H9 (cell line): Measurements from ENCODE around the gene MSH3. TPM values are rescaled to one million over a fixed set of nuclear protein-coding genes. Genes with fewer than 3 reads are reported as not detected.

Experiments
- DNase-seq: peaks from one replicate; pipeline ENCODE4 v3.0.0-alpha.2; 2017
- H2AFZ ChIP-seq: one replicate; pipeline ENCODE4 v1.6.1; 2013; ENCODE audit warnings: mild to moderate bottlenecking, low read length, control low read depth, moderate library complexity
- H2AK5ac ChIP-seq: 2 replicates; pipeline ENCODE4 v1.6.1; 2013; ENCODE audit warnings: low read length, control low read depth, mixed read lengths; ENCODE audit not compliant: insufficient read length
- H2BK120ac ChIP-seq: one replicate; pipeline ENCODE4 v1.6.1; 2013; ENCODE audit warnings: low read depth, mild to moderate bottlenecking, low read length, control low read depth, inconsistent platforms; ENCODE audit not compliant: poor library complexity, severe bottlenecking
- H2BK12ac ChIP-seq: 2 replicates; pipeline ENCODE4 v1.6.1; 2013; ENCODE audit warnings: low read length, control low read depth, mixed read lengths, low read depth; ENCODE audit not compliant: insufficient read length
- H2BK15ac ChIP-seq: 2 replicates; pipeline ENCODE4 v1.6.1; 2013; ENCODE audit warnings: low read depth, low read length, control low read depth
- H2BK20ac ChIP-seq: one replicate; pipeline ENCODE4 v1.6.1; 2013; ENCODE audit warnings: low read depth, mild to moderate bottlenecking, low read length, control low read depth, inconsistent platforms; ENCODE audit not compliant: poor library complexity, severe bottlenecking
- H2BK5ac ChIP-seq: 2 replicates; pipeline ENCODE4 v1.6.1; 2013; ENCODE audit warnings: low read length, control low read depth, mixed read lengths; ENCODE audit not compliant: insufficient read length
- H3K14ac ChIP-seq: 2 replicates; pipeline ENCODE4 v1.6.1; 2013; ENCODE audit warnings: low read length, control low read depth; ENCODE audit not compliant: insufficient read depth
- H3K18ac ChIP-seq: 2 replicates; pipeline ENCODE4 v1.6.1; 2013; ENCODE audit warnings: low read depth, mild to moderate bottlenecking, mixed read lengths, low read length, control low read depth; ENCODE audit not compliant: insufficient read length
- H3K23ac ChIP-seq: 2 replicates; pipeline ENCODE4 v1.6.1; 2013; ENCODE audit warnings: low read length, control low read depth, mixed read lengths, low read depth; ENCODE audit not compliant: insufficient read length
- H3K23me2 ChIP-seq: 2 replicates; pipeline ENCODE4 v1.6.1; 2013; ENCODE audit warnings: low read depth, mild to moderate bottlenecking, mixed read lengths, low read length, control low read depth; ENCODE audit not compliant: insufficient read length, poor library complexity, severe bottlenecking
- H3K27ac ChIP-seq: 2 replicates; pipeline ENCODE4 v1.5.1; 2013; ENCODE audit warnings: low read length, control low read depth, mixed read lengths, low read depth; ENCODE audit not compliant: insufficient read length
- H3K27me3 ChIP-seq: 2 replicates; pipeline ENCODE4 v1.6.1; 2013; ENCODE audit warnings: low read length, control low read depth, inconsistent platforms; ENCODE audit not compliant: insufficient read depth
- H3K4ac ChIP-seq: 2 replicates; pipeline ENCODE4 v1.6.1; 2013; ENCODE audit warnings: low read depth, mild to moderate bottlenecking, control low read depth, inconsistent platforms, low read length, moderate library complexity
- H3K4me1 ChIP-seq: 2 replicates; pipeline ENCODE4 v1.6.1; 2013; ENCODE audit warnings: low read length, control low read depth, inconsistent platforms; ENCODE audit not compliant: insufficient read depth
- H3K4me2 ChIP-seq: 2 replicates; pipeline ENCODE4 v1.6.1; 2013; ENCODE audit warnings: low read length, control low read depth, mixed read lengths; ENCODE audit not compliant: insufficient read length, insufficient read depth
- H3K56ac ChIP-seq: 2 replicates; pipeline ENCODE4 v1.6.1; 2013; ENCODE audit warnings: low read depth, mild to moderate bottlenecking, mixed read lengths, low read length, control low read depth; ENCODE audit not compliant: insufficient read length
- H3K79me1 ChIP-seq: 2 replicates; pipeline ENCODE4 v1.6.1; 2013; ENCODE audit warnings: low read depth, mild to moderate bottlenecking, moderate library complexity, low read length, control low read depth, inconsistent platforms; ENCODE audit not compliant: insufficient read depth, poor library complexity, severe bottlenecking
- H3K79me2 ChIP-seq: 2 replicates; pipeline ENCODE4 v1.6.1; 2013; ENCODE audit warnings: low read length, control low read depth, inconsistent platforms; ENCODE audit not compliant: insufficient read depth
- H3K9ac ChIP-seq: 2 replicates; pipeline ENCODE4 v1.6.1; 2013; ENCODE audit warnings: low read length, control low read depth, mixed read lengths; ENCODE audit not compliant: insufficient read length; ENCODE audit errors: extremely low read depth
- H3K9me3 ChIP-seq: one replicate; pipeline ENCODE4 v1.6.1; 2013; ENCODE audit warnings: low read depth, low read length, inconsistent platforms; ENCODE audit not compliant: control insufficient read depth
- H3T11ph ChIP-seq: one replicate; pipeline ENCODE4 v1.6.1; 2013; ENCODE audit warnings: mild to moderate bottlenecking, low read length, control low read depth, inconsistent platforms
- H4K20me1 ChIP-seq: one replicate; pipeline ENCODE4 v1.6.1; 2013; ENCODE audit not compliant: control insufficient read depth, insufficient read length, insufficient read depth
- H4K5ac ChIP-seq: 2 replicates; pipeline ENCODE4 v1.6.1; 2013; ENCODE audit warnings: low read depth, mild to moderate bottlenecking, mixed read lengths, low read length, control low read depth; ENCODE audit not compliant: insufficient read length
- H4K8ac ChIP-seq: replicated peaks from 2 replicates; pipeline ENCODE4 v1.6.1; 2013; ENCODE audit warnings: low read length, control low read depth, mixed read lengths, low read depth; ENCODE audit not compliant: insufficient read length
- H4K91ac ChIP-seq: 2 replicates; pipeline ENCODE4 v1.6.1; 2013; ENCODE audit warnings: low read depth, mild to moderate bottlenecking, moderate library complexity, mixed read lengths, low read length, control low read depth; ENCODE audit not compliant: insufficient read length
- H3K27ac Mint-ChIP-seq, 3 experiments: 2 replicates in 2 of 3; 3 replicates in 1 of 3; pipeline ENCODE4 v1.8.0; 2020 to 2021; ENCODE audit warnings: mixed read lengths in 3 of 3, mild to moderate bottlenecking in 1 of 3, moderate library complexity in 1 of 3
- H3K27me3 Mint-ChIP-seq: 2 replicates; pipeline ENCODE4 v1.8.0; 2021; ENCODE audit warnings: low read depth, mild to moderate bottlenecking, moderate library complexity, mixed read lengths
- H3K36me3 Mint-ChIP-seq, 3 experiments: 2 replicates in 2 of 3; 3 replicates in 1 of 3; pipeline ENCODE4 v1.8.0; 2020 to 2021; ENCODE audit warnings: low read depth in 3 of 3, mixed read lengths in 3 of 3; ENCODE audit not compliant: insufficient read depth in 1 of 3
- H3K4me1 Mint-ChIP-seq, 2 experiments: 2 replicates each; pipeline ENCODE4 v1.8.0; 2020; ENCODE audit warnings: mixed read lengths in 2 of 2
- H3K4me3 Mint-ChIP-seq, 2 experiments: 2 replicates in 1 of 2; 3 replicates in 1 of 2; pipeline ENCODE4 v1.8.0; 2020 to 2021; ENCODE audit warnings: mild to moderate bottlenecking in 2 of 2, mixed read lengths in 2 of 2, moderate library complexity in 1 of 2
- H3K9me3 Mint-ChIP-seq, 2 experiments: 2 replicates in 1 of 2; 3 replicates in 1 of 2; pipeline ENCODE4 v1.8.0; 2020; ENCODE audit warnings: mild to moderate bottlenecking in 2 of 2, mixed read lengths in 2 of 2, moderate library complexity in 1 of 2
- CTCF ChIP-seq: fragments of 200-600 bp; sonication (generic); conservative IDR thresholded peaks from 3 replicates; pipeline ENCODE4 v1.8.0; 2021; ENCODE audit warnings: antibody characterized with exemption, mild to moderate bottlenecking
- WGBS: extraction: QIAGEN DNeasy Blood & Tissue Kit; methylation state at CpG from one replicate; pipeline ENCODE4 v1.1.7; 2013; ENCODE audit warnings: missing lambda C conversion rate, low lambda C conversion rate, mixed read lengths; ENCODE audit not compliant: insufficient read length; ENCODE audit errors: extremely low coverage; 5-methylcytosine and 5-hydroxymethylcytosine counted together
- total RNA-seq: library from RNA; stranded (reverse); gene quantifications from 2 replicates; pipeline ENCODE4 v1.2.1, GENCODE V29; 2021

Gene MSH3
- total RNA-seq, 1 experiment from 2014 or later = 17.3 TPM

GRCh38 chr5:80904533-80905187 is 250.2 kb downstream of the MSH3 start:
- H3K4ac ChIP-seq = no peak overlapping the region
- H4K8ac ChIP-seq = no peak overlapping the region
- no peak overlapping the region for H3K18ac ChIP-seq
- no peaks in the 10 kb centered on the region for H3K23me2 ChIP-seq
- H3K56ac ChIP-seq = no peak overlapping the region
- Mint-ChIP-seq H3K9me3 (peaks cover 14 to 20% of the 10 kb centered on the region in 2 experiments), H3K4me3 (no peak overlapping the region), H3K27me3 (no peaks in the 10 kb centered on the region), H3K4me1 (peaks cover 0 to 3% of the 10 kb centered on the region in 2 experiments; a peak in 1 of 4 replicates), H3K36me3 (peaks cover 14 to 26% (median 23%) of the 10 kb centered on the region in 3 experiments), H3K27ac (no peak overlapping the region)
- H4K91ac ChIP-seq = no peak overlapping the region
- H2AFZ ChIP-seq = no peak overlapping the region
- no peak overlapping the region for H3K23ac ChIP-seq
- H3K4me1 ChIP-seq = no peaks in the 10 kb centered on the region
- no peak overlapping the region for H4K5ac ChIP-seq
- no peak overlapping the region for H2BK5ac ChIP-seq
- no peak for TF ChIP-seq CTCF
- no peak overlapping the region for H2AK5ac ChIP-seq
- no peak overlapping the region for H2BK12ac ChIP-seq
- H3K9me3 ChIP-seq = peaks cover 7% of the 10 kb centered on the region
- H2BK20ac ChIP-seq = no peak overlapping the region
- H2BK15ac ChIP-seq = no peak overlapping the region
- H4K20me1 ChIP-seq = no peaks in the 10 kb centered on the region
- no peak for DNase-seq
- no CpG with 5 or more reads among the region's 1 CpG for WGBS
- no peak overlapping the region for H3K14ac ChIP-seq
- H3K9ac ChIP-seq = no peak overlapping the region
- H3K4me2 ChIP-seq = no peak overlapping the region
- H3K27ac ChIP-seq = no peak overlapping the region
- no peaks in the 10 kb centered on the region for H3K27me3 ChIP-seq
- no peak overlapping the region for H2BK120ac ChIP-seq
- H3K79me1 ChIP-seq = no peaks in the 10 kb centered on the region
- no peak overlapping the region for H3T11ph ChIP-seq
- H3K79me2 ChIP-seq = no peaks in the 10 kb centered on the region
